SK-N-SH treated with all-trans-retinoic acid at 6 μM for 48 hours (cell line): ENCODE measurements around the gene PRKAR1B.

ENCODE experiments used
- BACH2 ChIP-seq: fragments of 250-450 bp; sonication (Bioruptor Pico); IDR thresholded peaks from 2 replicates; pipeline ENCODE4 v1.9.0; 2021; ENCODE audit warnings: mild to moderate bottlenecking, borderline replicate concordance
- CSDC2 ChIP-seq: fragments of 250-450 bp; sonication (Bioruptor Pico); IDR thresholded peaks from 2 replicates; pipeline ENCODE4 v1.5.0; 2020; ENCODE audit warnings: mild to moderate bottlenecking, moderate library complexity
- GLIS3 ChIP-seq: fragments of 250-450 bp; sonication (Bioruptor Pico); IDR thresholded peaks from 2 replicates; pipeline ENCODE4 v1.5.0; 2020; ENCODE audit warnings: mild to moderate bottlenecking, moderate library complexity
- ZNF565 ChIP-seq: fragments of 450-650 bp; formaldehyde crosslinking; conservative IDR thresholded peaks from 2 replicates; pipeline ENCODE4 v1.5.0; 2020; ENCODE audit warnings: low read depth, mild to moderate bottlenecking, moderate library complexity
- TF ChIP-seq, protein P1 (sequence below): fragments of 250-450 bp; sonication (Bioruptor Pico); IDR thresholded peaks from 2 replicates; pipeline ENCODE4 v1.5.1; 2020; ENCODE audit warnings: low read depth, mild to moderate bottlenecking, moderate library complexity

DNA sequence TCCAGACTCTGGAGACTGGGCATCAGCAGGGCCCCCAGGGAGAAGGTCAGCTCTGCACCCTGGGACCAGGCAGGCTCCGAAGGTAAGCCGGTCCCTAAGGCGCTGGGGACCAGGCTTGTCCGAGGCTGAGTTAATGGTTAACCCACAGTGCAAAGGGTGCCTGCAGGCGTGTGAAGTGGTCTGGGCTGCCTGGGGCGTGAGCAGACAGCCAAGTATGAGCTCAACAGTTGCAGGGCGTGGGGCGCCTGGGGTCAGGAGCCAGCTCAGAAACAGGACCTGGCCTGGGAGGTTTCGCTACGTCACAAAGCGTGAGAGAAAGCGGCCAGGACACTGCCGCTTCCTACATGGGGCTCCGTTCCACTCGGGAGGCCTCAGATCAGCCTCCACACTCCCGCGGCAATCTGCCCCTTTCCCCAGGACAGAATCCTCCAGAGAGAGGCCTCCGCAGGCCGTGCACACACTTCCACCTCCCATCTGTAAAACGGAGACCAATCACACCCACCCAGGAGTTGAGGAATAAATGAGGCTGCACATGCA, 223.4 kb downstream of the PRKAR1B start:
- TF ChIP-seq, protein P1, sequence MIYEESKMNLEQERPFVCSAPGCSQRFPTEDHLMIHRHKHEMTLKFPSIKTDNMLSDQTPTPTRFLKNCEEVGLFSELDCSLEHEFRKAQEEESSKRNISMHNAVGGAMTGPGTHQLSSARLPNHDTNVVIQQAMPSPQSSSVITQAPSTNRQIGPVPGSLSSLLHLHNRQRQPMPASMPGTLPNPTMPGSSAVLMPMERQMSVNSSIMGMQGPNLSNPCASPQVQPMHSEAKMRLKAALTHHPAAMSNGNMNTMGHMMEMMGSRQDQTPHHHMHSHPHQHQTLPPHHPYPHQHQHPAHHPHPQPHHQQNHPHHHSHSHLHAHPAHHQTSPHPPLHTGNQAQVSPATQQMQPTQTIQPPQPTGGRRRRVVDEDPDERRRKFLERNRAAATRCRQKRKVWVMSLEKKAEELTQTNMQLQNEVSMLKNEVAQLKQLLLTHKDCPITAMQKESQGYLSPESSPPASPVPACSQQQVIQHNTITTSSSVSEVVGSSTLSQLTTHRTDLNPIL, result no peak
- no peak for TF ChIP-seq ZNF565 (CRISPR knock-in tag)
- no peak for TF ChIP-seq BACH2
- no peak for TF ChIP-seq CSDC2 (CRISPR knock-in tag)
- no peak for TF ChIP-seq GLIS3 (CRISPR knock-in tag)
